HuH-7.5 (cell line): ENCODE results near the gene BCKDK.
"Not testable (repeated sequence)": the region's sequence is repeated elsewhere in the genome, so short reads cannot be mapped to it uniquely, and the experiment has no call there.

ENCODE experiments used
- DNase-seq: peaks from one replicate; pipeline ENCODE4 v3.0.0; 2011; ENCODE audit warnings: low spot score

Gene BCKDK

GRCh38 chr16:31099860-31100638, 8.1 kb upstream of the BCKDK start:
- no peak for DNase-seq

GRCh38 chr16:31100876-31101641, 7.1 kb upstream of the BCKDK start:
- not testable (repeated sequence) for DNase-seq

- DNase-seq: peak; percentile 87
Observed at GRCh38 chr16:31105677-31106213, 2.4 kb upstream of the BCKDK start.

GRCh38 chr16:31106509-31107464, 1.4 kb upstream of the BCKDK start:
- DNase-seq: no peak

- DNase-seq: no peak
Observed at GRCh38 chr16:31107465-31107867, 720 bp upstream of the BCKDK start.

- DNase-seq: no peak
Observed at GRCh38 chr16:31108794-31109558, 790 bp downstream of the BCKDK start.

GRCh38 chr16:31109622-31110021, 1.4 kb downstream of the BCKDK start:
- no peak for DNase-seq

- DNase-seq: no peak
Observed at GRCh38 chr16:31110106-31111034, 2.2 kb downstream of the BCKDK start.

- no peak for DNase-seq
Observed at GRCh38 chr16:31111881-31112466, 3.8 kb downstream of the BCKDK start.

GRCh38 chr16:31112711-31113110, 4.5 kb downstream of the BCKDK start:
- no peak for DNase-seq

- DNase-seq: no peak
Observed at GRCh38 chr16:31113121-31114120, 5.2 kb downstream of the BCKDK start.

- no peak for DNase-seq
Observed at GRCh38 chr16:31114468-31114867, 6.3 kb downstream of the BCKDK start.

- peak; percentile 96 for DNase-seq
Observed at GRCh38 chr16:31117384-31118222, 9.4 kb downstream of the BCKDK start, which contains the start of gene KAT8. KAT8 (plus strand) TSS chr16:31117664; CDS start chr16:31117682, 18 bp downstream.

- no peak for DNase-seq
Observed at GRCh38 chr16:31118223-31119155, 10.3 kb downstream of the BCKDK start.

- no peak for DNase-seq
Observed at GRCh38 chr16:31120129-31120528, 11.9 kb downstream of the BCKDK start.

- no peak for DNase-seq
Observed at GRCh38 chr16:31125844-31126243, 17.7 kb downstream of the BCKDK start.
